Urinary bladder (tissue), 4 donors: ENCODE measurements around the gene IDUA. TPM values are rescaled to one million over a fixed set of nuclear protein-coding genes. Genes with fewer than 3 reads are reported as not detected.
"Not testable (repeated sequence)": the region's sequence is repeated elsewhere in the genome, so short reads cannot be mapped to it uniquely, and the experiment has no call there.

Experiments used
- DNase-seq: peaks from one replicate; pipeline ENCODE4 v3.0.0-alpha.2; 2015; ENCODE audit errors: extremely low spot score
- H3K27ac ChIP-seq: one replicate; pipeline ENCODE4 v1.5.1; 2013; ENCODE audit warnings: low read depth, mild to moderate bottlenecking, moderate library complexity
- H3K36me3 ChIP-seq: one replicate; pipeline ENCODE4 v1.6.1; 2013; ENCODE audit warnings: mild to moderate bottlenecking, moderate library complexity; ENCODE audit not compliant: insufficient read depth
- H3K4me1 ChIP-seq: one replicate; pipeline ENCODE4 v1.6.1; 2013; ENCODE audit warnings: mild to moderate bottlenecking, moderate library complexity; ENCODE audit not compliant: insufficient read depth
- H3K4me3 ChIP-seq: one replicate; pipeline ENCODE4 v1.5.1; 2013; ENCODE audit warnings: low read depth, low read length
- WGBS: extraction: QIAGEN DNeasy Blood & Tissue Kit; methylation state at CpG from one replicate; pipeline ENCODE4 v1.1.7; 2013; 5-methylcytosine and 5-hydroxymethylcytosine counted together
- polyA plus RNA-seq: library from polyadenylated mRNA; stranded (reverse); fragments of 200-250 nt; gene quantifications from one replicate; pipeline ENCODE4 v1.2.3, GENCODE V29; 2013
- total RNA-seq: library from RNA; depleted of rRNA; stranded (reverse); fragments of >200 nt; gene quantifications from one replicate; pipeline ENCODE4 v1.2.3, GENCODE V29; 2014
- donor health status: healthy with polysubstance abuse.
- donor health status: healthy.

IDUA gene
- total and polyA plus RNA-seq, 2 donors = 7.9 to 18.2 TPM

DNA sequence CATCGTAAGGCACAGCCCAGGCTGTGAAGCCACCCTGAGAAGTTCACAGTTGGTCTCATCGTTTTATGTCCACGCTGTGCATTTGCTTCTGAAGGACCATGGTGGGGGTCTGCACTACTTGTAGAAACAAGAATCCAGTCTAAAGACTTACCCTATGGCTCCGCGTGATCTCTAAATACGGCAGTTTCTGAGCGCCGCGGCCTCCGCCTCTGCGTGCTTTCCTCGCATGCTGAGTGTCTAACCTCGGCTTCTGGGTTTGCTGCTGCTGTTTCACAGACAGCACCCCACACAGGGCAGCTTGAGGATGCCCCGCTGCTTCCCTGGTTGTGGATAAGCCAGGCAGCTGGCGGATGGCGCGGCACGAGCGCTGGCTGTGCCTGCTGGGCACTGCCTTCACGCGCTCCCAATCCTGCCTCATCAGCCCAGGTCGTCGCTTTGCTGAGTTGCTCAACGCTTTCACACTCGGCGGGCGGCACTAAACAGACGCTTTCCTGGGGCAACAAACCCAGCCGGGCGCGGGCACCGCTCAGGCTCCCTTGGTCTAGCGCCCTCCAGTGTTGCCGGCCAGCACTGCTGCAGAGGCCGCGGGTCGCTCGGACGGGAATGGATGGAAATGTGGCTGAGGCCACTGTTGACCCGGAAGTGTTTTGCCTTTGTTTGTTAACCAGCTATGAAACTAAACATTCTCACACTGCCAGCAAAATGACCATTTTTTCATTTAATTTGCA, 63.8 kb downstream of the IDUA start:
- no peak for DNase-seq
- no peaks in the 10 kb centered on the region for H3K4me1 ChIP-seq
- 60% methylated on average over 40 of the region's 40 CpGs for WGBS
- no peak overlapping the region for H3K4me3 ChIP-seq
- H3K36me3 ChIP-seq = no peaks in the 10 kb centered on the region
- no peak overlapping the region for H3K27ac ChIP-seq

DNA sequence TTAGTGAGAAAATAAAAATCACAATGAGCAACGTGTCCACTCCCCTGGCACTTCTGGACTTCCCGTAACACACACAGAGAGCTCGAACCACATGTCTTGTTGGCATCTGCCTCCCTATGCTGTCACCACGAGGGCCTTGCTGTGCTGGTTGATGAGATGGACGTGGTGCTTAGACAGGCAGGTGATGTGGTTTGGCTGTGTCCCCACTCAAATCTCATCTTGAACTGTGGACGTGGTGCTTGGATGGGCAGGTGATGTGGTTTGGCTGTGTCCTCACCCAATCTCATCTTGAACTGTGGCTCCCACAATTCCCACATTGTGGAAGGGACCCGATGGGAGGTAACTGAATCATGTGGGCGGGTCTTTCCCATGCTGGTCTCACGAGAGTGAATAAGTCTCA, 64.6 kb downstream of the IDUA start:
- H3K4me1 ChIP-seq = no peaks in the 10 kb centered on the region
- H3K4me3 ChIP-seq = no peak overlapping the region
- DNase-seq = no peak
- H3K27ac ChIP-seq = no peak overlapping the region
- no peaks in the 10 kb centered on the region for H3K36me3 ChIP-seq
- WGBS = 82% methylated on average over 9 of the region's 9 CpGs

DNA sequence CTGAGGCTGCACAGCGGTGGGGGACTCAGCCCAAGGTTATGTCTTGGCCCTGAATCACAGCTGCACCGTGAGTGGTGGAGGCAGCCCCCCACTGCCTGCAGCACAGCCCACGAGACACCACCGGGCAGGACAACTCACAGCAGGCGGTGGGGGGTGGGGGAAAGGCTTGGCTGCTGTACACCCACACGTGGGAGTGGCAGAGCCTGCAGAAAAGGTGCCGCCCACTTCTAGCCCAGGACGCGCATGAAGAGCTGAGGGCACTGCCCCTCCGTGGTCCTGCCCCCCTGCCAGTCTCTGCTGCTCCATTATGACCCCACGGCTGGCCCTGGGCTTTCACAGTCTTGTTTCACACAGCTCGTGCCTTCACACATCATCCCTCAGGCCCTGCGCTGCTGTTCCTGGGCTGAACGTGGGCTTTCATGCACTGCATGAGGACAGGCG, 65.4 kb downstream of the IDUA start:
- no peak overlapping the region for H3K27ac ChIP-seq
- WGBS = 64% methylated on average over 15 of the region's 15 CpGs
- no peaks in the 10 kb centered on the region for H3K36me3 ChIP-seq
- no peak for DNase-seq
- no peaks in the 10 kb centered on the region for H3K4me1 ChIP-seq
- no peak overlapping the region for H3K4me3 ChIP-seq

DNA sequence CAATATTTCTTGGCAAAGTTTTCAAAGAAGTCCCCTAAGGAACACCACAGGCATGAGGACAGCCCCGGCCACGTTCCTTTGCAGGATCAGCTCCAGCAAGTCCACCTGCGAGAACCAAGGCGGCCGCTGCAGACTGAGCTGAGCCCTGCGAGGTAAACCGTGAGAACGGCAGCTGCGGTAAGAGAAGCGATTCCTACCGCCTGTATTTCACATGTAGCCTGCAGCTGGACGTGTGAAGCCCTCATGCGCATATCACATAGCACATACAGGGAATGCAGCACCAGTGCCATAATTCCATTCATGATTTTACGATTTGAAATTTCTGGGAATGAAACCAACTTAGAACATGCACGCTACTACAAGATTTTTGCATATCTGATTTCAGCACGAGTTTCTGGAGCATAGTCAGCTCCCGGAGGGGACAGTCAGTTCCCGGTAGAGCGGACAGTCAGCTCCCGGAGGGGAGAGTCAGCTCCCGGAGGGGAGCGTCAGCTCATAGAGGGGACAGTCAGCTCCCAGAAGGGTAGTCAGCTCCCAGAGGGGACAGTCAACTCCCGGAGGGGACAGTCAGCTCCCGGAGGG, 66.3 kb downstream of the IDUA start:
- no peak overlapping the region for H3K4me3 ChIP-seq
- peak; percentile 54 for DNase-seq
- 29% methylated on average over 24 of the region's 24 CpGs for WGBS

DNA sequence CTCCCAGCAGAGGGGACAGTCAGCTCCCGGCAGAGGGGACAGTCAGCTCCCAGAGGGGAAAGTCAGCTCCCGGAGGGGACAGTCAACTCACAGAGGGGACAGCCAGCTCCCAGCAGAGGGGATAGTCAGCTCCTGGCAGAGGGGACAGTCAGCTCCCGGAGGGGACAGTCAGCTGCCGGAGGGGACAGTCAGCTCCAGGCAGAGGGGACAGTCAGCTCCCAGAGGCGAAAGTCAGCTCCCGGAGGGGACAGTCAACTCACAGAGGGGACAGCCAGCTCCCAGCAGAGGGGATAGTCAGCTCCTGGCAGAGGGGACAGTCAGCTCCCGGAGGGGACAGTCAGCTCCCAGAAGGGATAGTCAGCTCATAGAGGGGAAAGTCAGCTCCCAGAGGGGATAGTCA, 67.0 kb downstream of the IDUA start:
- not testable (repeated sequence) for H3K4me3 ChIP-seq

More for the DNA sequence above, 66.3 kb downstream of the IDUA start:
- Histone ChIP-seq H3K27ac (no peak overlapping the region), H3K4me1 (no peaks in the 10 kb centered on the region), H3K36me3 (no peaks in the 10 kb centered on the region)

More for the DNA sequence above, 67.0 kb downstream of the IDUA start:
- not testable (repeated sequence) for DNase-seq, H3K36me3 ChIP-seq, H3K27ac ChIP-seq, H3K4me1 ChIP-seq
- 60% methylated on average over 7 of the region's 7 CpGs for WGBS

Other genes starting within 250 kb of the IDUA start
- 0.48 TPM for gene CPLX1, start 160.9 kb upstream of the IDUA start, total RNA-seq
- 3.6 TPM for gene CPLX1, start 160.9 kb upstream of the IDUA start, polyA plus RNA-seq
- gene GAK, start 54.7 kb upstream of the IDUA start, total RNA-seq = 44.8 TPM
- gene GAK, start 54.7 kb upstream of the IDUA start, polyA plus RNA-seq = 76.2 TPM
- 16.8 TPM for gene TMEM175, start 54.6 kb upstream of the IDUA start, total RNA-seq
- 32.8 TPM for gene TMEM175, start 54.6 kb upstream of the IDUA start, polyA plus RNA-seq
- gene DGKQ, start 13.5 kb upstream of the IDUA start, total RNA-seq = 5.0 TPM
- 10.0 TPM for gene DGKQ, start 13.5 kb upstream of the IDUA start, polyA plus RNA-seq
- 0.05 TPM for gene SLC26A1, start 6.4 kb downstream of the IDUA start, total RNA-seq
- gene SLC26A1, start 6.4 kb downstream of the IDUA start, polyA plus RNA-seq = 0.20 TPM
- 5.7 TPM for gene FGFRL1, start 24.6 kb downstream of the IDUA start, total RNA-seq
- gene FGFRL1, start 24.6 kb downstream of the IDUA start, polyA plus RNA-seq = 25.7 TPM
- 4.0 TPM for gene RNF212, start 126.5 kb downstream of the IDUA start, total RNA-seq
- gene RNF212, start 126.5 kb downstream of the IDUA start, polyA plus RNA-seq = 4.2 TPM
- 119 TPM for gene SPON2, start 185.5 kb downstream of the IDUA start, total RNA-seq
- 123 TPM for gene SPON2, start 185.5 kb downstream of the IDUA start, polyA plus RNA-seq